GM19324 (cell line): Measurements from ENCODE around the gene HDAC4.

ENCODE experiments used
- ATAC-seq: cut with Tn5 transposase; IDR thresholded peaks from one replicate; pipeline ENCODE4 v1.9.1; 2021; ENCODE audit warnings: mild to moderate bottlenecking, moderate library complexity; ENCODE audit not compliant: unreplicated experiment, low FRiP score

HDAC4 gene

GRCh38 chr2:239119346-239120126, 281.3 kb downstream of the HDAC4 start:
- ATAC-seq: no peak

DNA sequence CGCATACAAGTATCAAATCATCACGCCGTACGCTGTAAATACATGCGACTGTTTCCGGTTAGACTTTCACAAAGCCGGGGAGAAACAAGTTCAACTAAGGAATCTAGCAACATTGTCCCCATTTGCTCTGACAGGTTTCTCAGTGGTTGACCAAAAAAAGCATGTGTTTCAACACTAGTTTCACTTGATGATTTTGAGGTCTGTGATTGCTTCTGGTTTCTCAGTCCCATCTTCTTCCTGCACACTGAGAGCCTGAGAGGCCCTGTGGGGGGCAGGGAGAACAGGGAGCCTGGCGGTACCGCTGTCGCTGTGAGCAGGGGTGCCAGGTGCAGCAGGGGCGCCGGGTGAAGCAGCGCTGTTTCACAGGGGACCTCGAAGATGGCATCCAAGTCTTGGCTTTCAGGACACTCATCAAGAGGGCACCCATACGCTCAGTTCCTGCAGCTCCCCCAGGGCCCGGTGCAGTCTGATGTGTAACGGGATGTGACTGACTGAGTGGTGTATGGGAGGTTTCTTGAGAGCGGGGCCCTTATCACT, 282.1 kb downstream of the HDAC4 start:
- no peak for ATAC-seq

- no peak for ATAC-seq
These were observed 282.6 kb downstream of the HDAC4 start for GRCh38 chr2:239118264-239118663.

GRCh38 chr2:239117831-239118230, 283.0 kb downstream of the HDAC4 start:
- ATAC-seq: no peak

GRCh38 chr2:239116456-239117246, 284.2 kb downstream of the HDAC4 start:
- ATAC-seq: no peak

- ATAC-seq: no peak
These were observed 285.2 kb downstream of the HDAC4 start for GRCh38 chr2:239115616-239116015.

- ATAC-seq: no peak
These were observed 286.1 kb downstream of the HDAC4 start for GRCh38 chr2:239114616-239115265.

DNA sequence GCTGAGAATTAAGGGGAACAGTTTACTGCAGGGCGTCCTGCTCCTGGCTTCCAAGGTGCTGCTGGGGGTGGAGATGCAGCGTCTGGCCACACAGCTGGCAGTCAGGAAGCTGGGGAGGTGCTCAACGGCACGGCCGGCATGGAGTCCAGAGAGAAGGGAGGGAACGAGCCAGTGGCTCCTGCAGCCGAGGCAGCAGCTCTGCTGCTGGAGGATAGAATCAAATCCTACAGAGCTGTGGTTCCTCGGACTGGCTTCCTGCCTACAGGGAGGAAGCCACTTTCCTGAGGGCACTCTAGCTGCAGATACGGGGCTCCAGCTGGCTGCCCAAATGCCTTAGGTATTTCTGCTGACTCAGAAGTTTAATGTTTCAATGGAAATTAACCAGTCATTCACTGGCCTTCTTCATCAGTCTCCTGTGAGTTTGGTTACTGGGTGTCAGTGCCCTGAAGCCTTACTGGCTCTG, 286.7 kb downstream of the HDAC4 start:
- no peak for ATAC-seq

- ATAC-seq: no peak
These were observed 287.2 kb downstream of the HDAC4 start for GRCh38 chr2:239113615-239114014.

DNA sequence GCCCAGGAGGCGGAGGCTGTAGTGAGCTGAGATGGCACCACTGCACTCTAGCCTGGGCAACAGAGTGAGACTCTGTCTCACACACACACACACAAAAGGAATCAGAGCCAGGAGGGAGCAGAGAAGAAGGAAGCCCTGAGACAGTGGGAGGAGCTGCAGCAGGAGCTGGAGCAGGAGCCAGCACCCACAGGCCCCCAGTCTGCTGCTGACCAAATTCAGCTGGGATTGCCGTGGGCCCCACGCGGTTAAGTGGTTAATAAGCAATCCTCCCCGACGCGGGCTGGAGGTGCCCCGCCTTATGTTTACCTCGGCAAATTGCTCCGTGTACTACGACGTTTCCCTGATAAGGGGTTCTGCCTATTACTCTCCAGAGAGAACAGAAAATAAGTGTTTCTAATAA, 287.6 kb downstream of the HDAC4 start:
- ATAC-seq: no peak

DNA sequence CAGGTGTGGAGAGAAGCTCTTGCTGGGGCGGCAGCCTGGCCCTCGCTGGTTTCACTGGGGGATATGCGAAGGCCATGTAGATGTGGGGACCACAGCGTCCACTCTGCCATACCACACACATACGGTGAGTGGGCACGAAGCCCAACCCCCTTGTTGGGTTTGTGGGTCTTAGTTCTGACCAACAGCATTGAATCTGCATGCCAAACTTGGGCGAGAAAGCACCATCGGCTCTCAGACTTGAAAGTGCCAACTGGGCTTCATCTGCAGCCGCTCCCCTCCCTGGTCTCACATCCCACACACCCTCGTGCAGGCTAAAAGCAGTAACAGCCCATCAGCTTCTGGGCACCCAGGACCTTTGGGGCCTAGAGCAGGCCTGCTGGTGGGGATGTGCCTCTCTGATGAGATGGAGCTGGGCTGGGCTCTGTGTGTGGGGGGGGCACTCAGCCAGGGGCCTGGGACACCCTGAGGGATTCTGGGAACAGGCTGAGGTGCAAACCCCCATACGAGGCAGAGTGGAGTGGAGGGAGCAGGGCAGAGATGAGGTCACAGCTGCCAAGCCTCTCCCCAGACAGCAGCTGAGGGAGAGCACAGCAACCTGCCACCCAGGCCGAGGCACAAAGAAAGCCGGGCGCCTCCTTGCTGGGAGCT, 288.6 kb downstream of the HDAC4 start:
- no peak for ATAC-seq

- no peak for ATAC-seq
These were observed 289.3 kb downstream of the HDAC4 start for GRCh38 chr2:239111401-239112100.

DNA sequence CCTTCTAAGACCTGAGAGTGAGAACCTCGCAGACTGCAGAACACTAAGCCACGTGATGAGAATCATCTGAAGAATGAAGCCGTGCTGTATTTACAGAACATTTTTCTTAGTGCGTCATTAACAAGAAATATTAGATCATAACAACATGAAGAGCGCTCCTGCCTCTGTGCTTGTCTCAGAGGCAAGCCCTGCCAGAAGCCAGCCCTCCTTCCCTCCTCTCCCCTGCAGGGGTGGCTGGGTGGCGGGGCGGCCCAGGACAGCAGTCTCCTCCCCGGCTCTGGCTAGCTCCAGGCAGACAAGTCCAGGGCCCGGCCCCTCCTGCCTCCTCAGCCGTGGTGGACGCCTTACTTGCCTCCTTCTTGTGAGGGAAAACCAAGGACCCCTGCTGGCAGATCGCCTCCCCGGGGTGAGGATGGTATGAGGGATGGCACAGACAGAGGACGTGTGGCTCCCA, 290.2 kb downstream of the HDAC4 start:
- no peak for ATAC-seq

DNA sequence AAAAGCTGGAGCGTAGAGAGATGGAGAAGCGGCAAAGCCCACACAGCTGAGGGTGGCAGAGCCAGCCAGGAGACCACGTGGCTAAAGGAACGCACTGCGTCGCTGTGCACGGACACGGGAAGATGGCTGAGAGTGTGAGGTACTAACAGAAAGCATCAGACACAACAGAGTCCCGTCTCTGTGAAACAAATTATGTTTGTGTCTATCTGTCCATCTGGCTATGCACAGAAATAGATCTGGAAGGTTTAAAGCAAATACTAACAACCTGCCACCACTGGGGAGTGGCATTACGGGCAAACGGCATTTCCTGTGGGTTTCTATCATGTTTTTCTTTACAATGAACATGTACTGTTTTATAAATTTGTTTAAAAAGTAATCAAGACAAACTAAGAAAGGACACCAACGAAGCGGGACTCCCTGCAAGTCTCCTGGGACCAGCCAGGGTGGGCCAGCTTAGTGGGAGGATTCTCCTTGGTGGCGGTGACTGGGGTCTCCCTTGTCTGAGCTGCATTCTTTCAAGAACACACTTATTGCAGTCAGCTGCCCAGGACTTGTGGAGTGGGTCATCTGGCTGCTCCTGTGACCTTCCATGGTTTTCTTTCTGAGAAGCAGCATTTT, 290.8 kb downstream of the HDAC4 start:
- ATAC-seq: no peak

- no peak for ATAC-seq
These were observed 291.5 kb downstream of the HDAC4 start for GRCh38 chr2:239109041-239109927.

GRCh38 chr2:239108459-239108858, 292.4 kb downstream of the HDAC4 start:
- no peak for ATAC-seq

GRCh38 chr2:239107936-239108335, 292.9 kb downstream of the HDAC4 start:
- ATAC-seq: no peak

- no peak for ATAC-seq
These were observed 293.9 kb downstream of the HDAC4 start for GRCh38 chr2:239106966-239107365.
